Ectodermal cell (in vitro differentiated cells): ENCODE measurements around the gene DLX2.
"Not testable (repeated sequence)": the region's sequence is repeated elsewhere in the genome, so short reads cannot be mapped to it uniquely, and the experiment has no call there.

Source experiments
- H3K27ac ChIP-seq: 2 replicates; pipeline ENCODE4 v1.7.0; 2013; ENCODE audit warnings: mild to moderate bottlenecking, low read depth, low read length; ENCODE audit not compliant: insufficient read depth, poor library complexity, severe bottlenecking
- H3K27me3 ChIP-seq: 2 replicates; pipeline ENCODE4 v1.7.0; 2013; ENCODE audit warnings: mild to moderate bottlenecking, low read length; ENCODE audit not compliant: insufficient read depth, control insufficient read depth, poor library complexity, severe bottlenecking
- H3K36me3 ChIP-seq: one replicate; pipeline ENCODE4 v1.7.0; 2013; ENCODE audit warnings: low read length; ENCODE audit not compliant: control insufficient read depth, insufficient read depth
- H3K4me1 ChIP-seq: one replicate; pipeline ENCODE4 v1.7.0; 2013; ENCODE audit warnings: low read length; ENCODE audit not compliant: control insufficient read depth, insufficient read depth
- H3K4me3 ChIP-seq: 2 replicates; pipeline ENCODE4 v1.7.0; 2013; ENCODE audit warnings: low read depth, low read length, control low read depth; ENCODE audit not compliant: insufficient read depth
- H3K9me3 ChIP-seq: 2 replicates; pipeline ENCODE4 v1.7.0; 2013; ENCODE audit warnings: mild to moderate bottlenecking, low read length, moderate library complexity; ENCODE audit not compliant: control insufficient read depth
- WGBS, 2 experiments: methylation state at CpG; one replicate each; pipeline ENCODE4 v1.1.7; 2013; ENCODE audit warnings: missing lambda C conversion rate in 2 of 2; 5-methylcytosine and 5-hydroxymethylcytosine counted together

The DLX2 gene

DNA sequence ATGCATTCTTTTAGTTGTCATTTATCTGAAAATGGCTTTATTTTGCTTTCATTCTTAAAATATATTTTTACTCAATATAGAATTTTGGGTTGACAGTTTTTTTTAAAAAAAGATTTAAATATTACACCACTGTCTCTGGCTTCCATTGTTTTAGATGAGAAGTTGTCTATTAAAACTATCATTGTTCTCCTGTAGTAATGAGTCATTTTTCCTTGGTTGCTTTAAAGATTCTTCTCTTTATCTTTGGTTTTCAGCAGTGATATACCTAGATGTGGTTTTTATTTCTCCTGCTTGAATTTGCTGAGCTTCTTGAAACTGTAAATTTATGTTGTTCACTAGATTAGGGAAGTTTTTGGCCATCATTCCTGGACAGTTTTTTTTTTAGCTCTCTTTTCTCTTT lies 26.7 kb upstream of the DLX2 start:
- Histone ChIP-seq H3K27ac (no peak overlapping the region), H3K9me3 (no peaks in the 10 kb centered on the region), H3K36me3 (no peaks in the 10 kb centered on the region), H3K4me3 (no peak overlapping the region), H3K27me3 (no peaks in the 10 kb centered on the region), H3K4me1 (no peaks in the 10 kb centered on the region)

DNA sequence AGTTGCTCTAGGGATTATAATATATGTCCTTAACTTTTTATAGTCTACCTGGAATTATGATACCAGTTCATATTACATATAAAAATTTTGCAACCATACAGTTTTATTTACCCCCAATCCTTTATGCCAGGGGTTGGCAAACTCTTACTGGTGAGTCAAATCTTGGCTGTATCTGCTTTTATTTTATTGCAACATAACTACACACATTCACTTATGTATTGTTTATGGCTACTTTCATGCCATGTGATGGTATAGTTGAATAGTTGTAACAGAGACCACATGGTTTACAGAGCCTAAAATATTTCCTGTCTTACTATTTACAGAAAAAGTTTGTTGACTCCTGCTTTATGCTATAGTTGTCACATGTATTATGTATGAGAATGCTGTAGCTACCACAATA lies 25.8 kb upstream of the DLX2 start:
- Histone ChIP-seq H3K27ac (no peak overlapping the region), H3K9me3 (no peaks in the 10 kb centered on the region), H3K4me3 (no peak overlapping the region), H3K36me3 (no peaks in the 10 kb centered on the region), H3K27me3 (no peaks in the 10 kb centered on the region), H3K4me1 (no peaks in the 10 kb centered on the region)

DNA sequence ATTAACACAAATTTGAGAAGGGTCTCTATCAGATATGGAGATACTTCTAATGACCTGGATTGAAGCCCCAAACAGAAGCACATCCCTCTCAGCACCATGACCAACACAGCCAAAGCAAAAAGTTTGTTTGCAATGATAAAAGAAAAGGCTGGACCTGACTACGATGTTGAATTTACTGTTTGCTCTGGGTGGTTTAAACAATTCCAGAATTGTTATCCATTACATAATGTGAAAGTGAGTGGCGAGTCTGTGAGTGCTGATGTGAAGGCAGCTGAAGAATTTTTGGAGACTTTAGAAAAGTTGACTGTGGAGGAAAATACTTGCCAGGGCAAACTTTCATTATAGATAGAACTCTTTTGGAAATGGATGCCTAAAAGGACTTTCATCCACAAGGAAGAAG lies 17.4 kb upstream of the DLX2 start:
- H3K4me3 ChIP-seq = no peak overlapping the region
- H3K27me3 ChIP-seq = no peaks in the 10 kb centered on the region
- 92 to 100% methylated on average over 2 of the region's 2 CpGs for WGBS, 2 experiments
- no peaks in the 10 kb centered on the region for H3K4me1 ChIP-seq
- no peak overlapping the region for H3K27ac ChIP-seq
- no peaks in the 10 kb centered on the region for H3K36me3 ChIP-seq
- no peaks in the 10 kb centered on the region for H3K9me3 ChIP-seq

DNA sequence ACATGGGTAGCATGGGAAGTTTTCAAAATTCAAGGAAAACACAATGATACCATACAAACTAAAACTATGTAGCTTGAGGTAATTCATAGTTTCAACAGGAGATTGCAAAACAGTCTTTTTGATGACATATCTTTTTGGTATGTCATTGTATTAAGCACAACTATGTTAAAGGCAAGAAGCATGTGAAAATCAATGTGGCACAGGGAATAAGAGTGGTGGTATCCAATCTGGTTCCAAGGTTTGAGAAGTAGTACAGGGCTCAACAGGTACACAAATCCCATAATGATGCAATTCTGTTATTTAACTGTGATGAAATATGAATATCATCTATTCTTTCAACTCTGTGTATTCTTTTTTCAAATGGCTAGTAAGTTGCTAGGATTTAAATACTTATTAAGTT lies 16.4 kb upstream of the DLX2 start:
- H3K4me1 ChIP-seq = no peaks in the 10 kb centered on the region
- H3K27me3 ChIP-seq = no peaks in the 10 kb centered on the region
- H3K9me3 ChIP-seq = no peaks in the 10 kb centered on the region
- H3K36me3 ChIP-seq = no peaks in the 10 kb centered on the region
- H3K4me3 ChIP-seq = no peak overlapping the region
- H3K27ac ChIP-seq = no peak overlapping the region

DNA sequence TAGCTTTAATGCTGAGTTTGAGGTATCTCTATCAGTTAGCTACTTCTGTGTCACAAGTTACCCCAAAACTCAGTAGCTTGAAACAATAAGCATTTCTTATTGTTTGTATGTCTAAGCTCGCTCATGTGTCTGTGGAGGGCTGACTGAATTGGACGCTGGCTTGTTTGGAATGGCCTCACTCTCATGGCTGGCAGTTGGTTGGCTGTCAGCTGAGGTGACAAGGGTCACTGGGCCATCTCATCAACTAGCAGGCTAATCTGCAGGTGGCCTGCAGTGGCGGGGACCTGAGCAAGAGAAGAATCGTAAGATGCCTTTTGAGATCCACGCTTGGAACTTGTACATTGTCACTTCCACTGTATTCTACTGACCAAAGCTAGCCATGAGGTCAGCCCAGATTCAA lies 13.4 kb upstream of the DLX2 start:
- no peaks in the 10 kb centered on the region for H3K27me3 ChIP-seq
- WGBS, 2 experiments = 84 to 88% methylated on average over 5 of the region's 5 CpGs
- no peak overlapping the region for H3K27ac ChIP-seq
- H3K4me3 ChIP-seq = no peak overlapping the region
- H3K4me1 ChIP-seq = no peaks in the 10 kb centered on the region
- no peaks in the 10 kb centered on the region for H3K36me3 ChIP-seq
- no peaks in the 10 kb centered on the region for H3K9me3 ChIP-seq

DNA sequence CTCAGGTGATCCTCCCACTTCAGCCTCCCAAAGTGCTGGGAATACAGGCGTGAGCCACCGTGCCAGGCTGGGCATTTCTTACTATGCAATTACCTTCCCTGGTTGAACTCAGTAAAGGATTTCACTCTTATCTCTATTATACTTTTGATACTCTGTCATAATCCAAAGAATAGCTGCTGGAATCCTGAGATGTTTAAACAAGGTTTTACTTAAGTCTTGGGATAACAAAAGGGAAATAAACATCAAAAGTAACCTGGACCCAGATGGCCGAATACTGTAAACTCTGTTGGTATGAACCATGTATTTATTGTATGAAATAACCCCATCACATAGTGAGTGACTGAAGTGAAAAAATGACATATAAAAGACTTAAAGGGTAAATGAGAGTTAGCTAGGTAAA lies 11.9 kb upstream of the DLX2 start:
- Histone ChIP-seq H3K27ac (no peak overlapping the region), H3K27me3 (peaks cover 8% of the 10 kb centered on the region), H3K4me3 (no peak overlapping the region), H3K4me1 (no peaks in the 10 kb centered on the region), H3K36me3 (no peaks in the 10 kb centered on the region), H3K9me3 (no peaks in the 10 kb centered on the region)
- WGBS, 2 experiments = 86 to 95% methylated on average over 3 of the region's 3 CpGs

DNA sequence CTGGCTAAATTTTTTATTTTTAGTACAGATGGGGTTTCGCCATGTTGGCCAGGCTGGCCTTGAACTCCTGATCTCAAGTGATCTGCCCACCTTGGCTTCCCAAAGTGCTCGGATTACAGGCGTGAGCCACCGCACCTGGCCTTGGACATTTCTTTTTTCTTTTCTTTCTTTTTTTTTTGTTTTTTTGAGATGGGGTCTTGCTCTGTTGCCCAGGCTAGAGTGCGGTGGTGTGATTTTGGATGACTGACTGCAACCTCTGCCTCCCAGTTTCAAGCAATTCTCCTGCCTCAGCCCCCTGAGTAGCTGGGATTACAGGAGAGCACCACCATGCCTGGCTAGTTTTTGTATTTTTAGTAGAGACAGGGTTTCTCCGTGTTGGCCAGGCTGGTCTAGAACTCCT lies 11.5 kb upstream of the DLX2 start:
- WGBS, 2 experiments = 87 to 96% methylated on average over 6 of the region's 6 CpGs
- not testable (repeated sequence) for H3K4me1 ChIP-seq, H3K27ac ChIP-seq, H3K4me3 ChIP-seq, H3K36me3 ChIP-seq, H3K9me3 ChIP-seq
- peaks cover 11% of the 10 kb centered on the region for H3K27me3 ChIP-seq

DNA sequence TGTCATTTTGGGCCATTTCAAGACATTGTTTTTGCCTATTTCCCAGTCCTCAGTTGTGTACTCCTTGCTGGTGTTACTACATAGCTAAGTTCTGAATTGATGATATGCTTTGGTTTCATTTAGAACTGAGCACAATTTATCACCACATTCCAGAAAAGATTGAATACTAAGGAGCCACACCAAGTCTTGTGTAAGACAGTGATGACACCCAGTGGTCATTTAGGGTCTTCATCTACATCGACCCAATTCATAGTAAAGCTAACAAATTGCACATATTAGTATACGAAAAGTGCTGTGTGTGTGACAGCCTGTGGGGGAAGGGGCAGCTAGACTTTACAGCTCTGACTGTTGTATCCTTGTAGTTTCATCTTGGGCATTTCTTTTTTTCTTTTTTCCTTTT lies 10.9 kb upstream of the DLX2 start:
- Histone ChIP-seq H3K27ac (no peak overlapping the region), H3K27me3 (peaks cover 15% of the 10 kb centered on the region), H3K9me3 (no peaks in the 10 kb centered on the region), H3K36me3 (no peaks in the 10 kb centered on the region), H3K4me3 (no peak overlapping the region), H3K4me1 (no peaks in the 10 kb centered on the region)
- WGBS, 2 experiments = 67 to 78% methylated on average over 2 of the region's 2 CpGs

DNA sequence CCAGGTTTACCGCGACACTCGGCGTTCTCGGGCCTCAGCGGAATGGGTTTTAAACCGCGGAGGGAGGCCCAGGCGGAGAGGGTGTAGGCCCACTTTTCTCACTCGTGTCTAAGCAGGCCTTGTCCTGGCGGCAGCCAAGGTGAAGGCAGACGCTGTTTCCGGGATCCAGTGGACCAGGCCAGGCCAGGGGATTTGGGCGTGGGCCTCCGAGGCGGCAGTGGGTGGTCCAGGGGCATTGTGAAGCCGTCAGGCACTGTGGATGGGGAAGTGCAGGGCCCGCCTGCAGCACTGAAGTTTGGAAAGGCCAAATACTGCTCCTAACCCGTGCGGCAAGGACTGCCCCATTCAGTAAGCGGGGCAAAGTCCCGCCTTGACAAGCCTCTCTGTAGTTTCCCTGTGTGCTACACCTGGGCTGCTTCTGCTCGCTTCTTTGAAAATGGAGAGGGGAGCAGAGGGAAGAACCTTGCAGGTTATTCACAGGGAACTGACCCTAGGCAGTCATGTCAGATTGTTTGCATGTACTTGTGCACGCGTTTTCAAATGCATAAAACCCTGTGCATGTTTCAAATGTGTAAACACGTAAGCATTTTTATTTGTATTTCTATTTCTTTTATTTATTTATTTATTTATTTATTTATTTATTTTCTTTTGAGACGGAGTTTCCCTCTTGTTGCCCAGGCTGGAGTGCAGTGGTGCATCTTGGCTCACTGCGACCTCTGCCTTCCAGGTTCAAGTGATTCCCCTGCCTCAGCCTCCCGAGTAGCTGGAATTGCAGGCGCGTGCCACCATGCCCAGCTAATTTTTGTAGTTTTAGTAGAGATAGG lies 7.5 kb upstream of the DLX2 start:
- Histone ChIP-seq H3K4me1 (no peaks in the 10 kb centered on the region), H3K4me3 (no peak overlapping the region), H3K36me3 (no peaks in the 10 kb centered on the region), H3K27me3 (peaks cover 49% of the 10 kb centered on the region), H3K27ac (no peak overlapping the region), H3K9me3 (no peaks in the 10 kb centered on the region)
- WGBS, 2 experiments = 75 to 76% methylated on average over 30 to 31 of the region's 31 CpGs

DNA sequence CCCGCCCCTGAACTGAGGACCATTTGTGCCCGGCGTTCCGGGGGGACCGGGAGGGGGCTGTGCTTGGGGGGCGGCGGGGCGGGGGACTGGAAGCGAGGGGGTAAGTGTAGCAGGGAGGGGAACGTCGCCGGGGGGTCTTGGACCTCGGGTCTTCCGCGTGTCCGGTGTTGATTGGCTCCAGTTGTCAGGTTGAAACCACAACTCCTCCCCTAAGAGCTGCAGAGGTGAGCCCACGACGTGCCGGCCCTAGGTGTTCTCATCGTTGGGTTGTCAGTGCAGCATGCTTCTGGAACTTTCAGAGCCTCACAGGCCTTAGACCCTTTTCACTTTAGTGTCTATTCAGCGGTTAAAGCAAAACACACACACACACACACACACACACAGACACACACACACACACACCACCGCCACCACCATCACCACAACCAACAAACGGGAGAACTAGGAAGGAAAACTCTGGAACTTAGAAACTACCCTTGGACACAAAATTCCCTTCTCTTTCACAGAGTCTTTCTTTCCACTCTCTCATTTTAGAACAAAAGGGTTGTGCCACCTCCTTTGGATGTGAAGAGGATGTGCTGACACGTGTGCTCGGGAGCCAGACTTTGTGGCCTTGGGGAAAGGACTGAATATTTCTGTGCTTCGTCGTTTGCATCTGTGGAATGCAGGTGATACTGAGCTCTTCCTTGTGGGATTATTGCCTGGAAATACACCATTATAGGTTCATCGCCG lies 6.7 kb upstream of the DLX2 start:
- Histone ChIP-seq H3K36me3 (no peaks in the 10 kb centered on the region), H3K27me3 (peaks cover 57% of the 10 kb centered on the region), H3K9me3 (no peaks in the 10 kb centered on the region), H3K27ac (no peak overlapping the region), H3K4me3 (no peak overlapping the region), H3K4me1 (no peaks in the 10 kb centered on the region)
- WGBS, 2 experiments = 85 to 87% methylated on average over 29 of the region's 29 CpGs
